ENCODE results near the gene CEL.

Gene CEL

GRCh38 chr9:133119103-133119845 lies 57.5 kb downstream of the CEL start:
- DNase-seq: no peak

- no peak for DNase-seq
These were observed 58.2 kb downstream of the CEL start for GRCh38 chr9:133119846-133120500.

- no peak for DNase-seq
These were observed 58.9 kb downstream of the CEL start for GRCh38 chr9:133120501-133121197.

Data from EL (cell line).